ENCODE data around the gene WDFY3.

The WDFY3 gene

DNA sequence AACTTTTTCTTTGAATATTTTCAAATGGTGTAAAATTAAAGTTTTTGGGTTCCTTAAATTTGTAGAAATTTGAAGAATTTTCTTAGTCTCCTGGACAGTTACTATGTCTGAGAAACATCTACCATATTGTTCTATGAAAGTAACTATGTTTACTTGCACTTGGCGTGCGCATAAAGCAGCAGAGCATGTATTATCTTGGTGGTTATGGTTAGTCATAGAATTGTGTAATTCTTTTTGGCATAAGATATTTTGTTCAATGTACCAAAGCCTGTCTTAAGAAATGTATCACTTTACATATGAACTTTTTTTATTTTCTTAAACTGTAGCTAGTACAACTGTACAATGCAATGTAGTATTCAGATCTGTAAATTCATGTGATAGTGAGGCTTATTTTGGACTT, 334.4 kb downstream of the WDFY3 start:
- Histone ChIP-seq H3K79me1 (ENCODE audit: low read length) (no peaks in the 10 kb centered on the region), H3K56ac (ENCODE audit: low read length) (no peak overlapping the region), H3K36me3 (ENCODE audit: control insufficient read depth, insufficient read depth, low read length) (no peaks in the 10 kb centered on the region), H2BK15ac (replicated peaks; ENCODE audit: low read depth) (no peak overlapping the region), H3K27ac (ENCODE audit: low read depth, low read length) (no peak overlapping the region), H4K5ac (ENCODE audit: low read length) (no peak overlapping the region), H3K23ac (ENCODE audit: low read length) (no peak overlapping the region), H2BK5ac (ENCODE audit: low read length) (no peak overlapping the region), H2AK5ac (ENCODE audit: low read length) (no peak overlapping the region), H3K4me1 (ENCODE audit: control insufficient read depth, low read depth, low read length) (no peaks in the 10 kb centered on the region), H3K4me3 (ENCODE audit: low read length) (no peak overlapping the region), H4K8ac (ENCODE audit: low read depth, low read length) (no peak overlapping the region), H3K79me2 (ENCODE audit: control insufficient read depth, insufficient read depth, low read length) (no peaks in the 10 kb centered on the region), H3K27me3 (ENCODE audit: insufficient read depth, low read length, poor library complexity) (no peaks in the 10 kb centered on the region), H2BK120ac (ENCODE audit: low read depth, low read length) (no peak overlapping the region), H3K18ac (ENCODE audit: low read length) (no peak overlapping the region), H3K4me2 (ENCODE audit: low read length) (no peak overlapping the region), H3K9ac (ENCODE audit: low read length) (no peak overlapping the region), H3K4ac (ENCODE audit: low read depth, low read length) (no peak overlapping the region)
- DNase-seq = no peak
- no CpG with 5 or more reads among the region's 2 CpGs for WGBS (ENCODE audit: extremely low coverage, insufficient coverage, low lambda C conversion rate)

- Histone ChIP-seq H3K27ac (ENCODE audit: low read depth, low read length) (no peak overlapping the region), H3K23ac (ENCODE audit: low read length) (no peak overlapping the region), H4K5ac (ENCODE audit: low read length) (no peak overlapping the region), H3K9ac (ENCODE audit: low read length) (no peak overlapping the region), H3K79me2 (ENCODE audit: control insufficient read depth, insufficient read depth, low read length) (no peaks in the 10 kb centered on the region), H3K4me1 (ENCODE audit: control insufficient read depth, low read depth, low read length) (no peaks in the 10 kb centered on the region), H2BK120ac (ENCODE audit: low read depth, low read length) (no peak overlapping the region), H3K18ac (ENCODE audit: low read length) (no peak overlapping the region), H3K36me3 (ENCODE audit: control insufficient read depth, insufficient read depth, low read length) (no peaks in the 10 kb centered on the region), H2BK15ac (replicated peaks; ENCODE audit: low read depth) (no peak overlapping the region), H3K27me3 (ENCODE audit: insufficient read depth, low read length, poor library complexity) (no peaks in the 10 kb centered on the region), H3K79me1 (ENCODE audit: low read length) (no peaks in the 10 kb centered on the region), H3K4ac (ENCODE audit: low read depth, low read length) (no peak overlapping the region), H3K4me3 (ENCODE audit: low read length) (no peak overlapping the region), H4K8ac (ENCODE audit: low read depth, low read length) (no peak overlapping the region), H2AK5ac (ENCODE audit: low read length) (no peak overlapping the region), H2BK5ac (ENCODE audit: low read length) (no peak overlapping the region), H3K4me2 (ENCODE audit: low read length) (no peak overlapping the region), H3K56ac (ENCODE audit: low read length) (no peak overlapping the region)
- whole genome bisulfite sequencing (ENCODE audit: extremely low coverage, insufficient coverage, low lambda C conversion rate) = no CpG with 5 or more reads among the region's 3 CpGs
- DNase-seq = no peak
Measured at GRCh38 chr4:84631573-84631972, 334.9 kb downstream of the WDFY3 start.

DNA sequence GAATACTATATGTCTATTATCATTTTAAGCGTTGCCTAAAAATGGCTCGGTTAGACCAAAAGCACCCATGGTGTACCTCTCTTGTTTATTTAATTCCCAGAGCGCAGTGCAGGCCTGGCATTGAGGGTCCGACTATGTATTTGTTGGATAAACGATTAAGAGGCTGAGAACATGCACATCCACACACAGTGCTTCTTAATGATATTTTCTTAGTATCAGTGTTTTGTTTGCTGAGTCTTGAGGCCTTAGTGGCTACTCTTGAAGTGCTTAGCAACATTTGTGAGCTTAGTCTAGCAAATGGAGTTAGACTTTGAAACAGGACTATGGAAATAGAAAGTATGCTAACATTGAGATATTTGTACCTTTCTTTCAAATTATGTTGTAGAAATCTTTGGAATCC, 339.8 kb downstream of the WDFY3 start:
- no peak overlapping the region for H2BK15ac ChIP-seq (replicated peaks; ENCODE audit: low read depth)
- H3K18ac ChIP-seq (ENCODE audit: low read length) = no peak overlapping the region
- H3K79me1 ChIP-seq (ENCODE audit: low read length) = no peaks in the 10 kb centered on the region
- no peak overlapping the region for H3K23ac ChIP-seq (ENCODE audit: low read length)
- H3K4me1 ChIP-seq (ENCODE audit: control insufficient read depth, low read depth, low read length) = no peaks in the 10 kb centered on the region
- no peaks in the 10 kb centered on the region for H3K36me3 ChIP-seq (ENCODE audit: control insufficient read depth, insufficient read depth, low read length)
- no peak overlapping the region for H3K27ac ChIP-seq (ENCODE audit: low read depth, low read length)
- no peak overlapping the region for H4K5ac ChIP-seq (ENCODE audit: low read length)
- no peak overlapping the region for H2BK120ac ChIP-seq (ENCODE audit: low read depth, low read length)
- no peak overlapping the region for H3K4ac ChIP-seq (ENCODE audit: low read depth, low read length)
- no peak overlapping the region for H4K8ac ChIP-seq (ENCODE audit: low read depth, low read length)
- H3K56ac ChIP-seq (ENCODE audit: low read length) = no peak overlapping the region
- no peaks in the 10 kb centered on the region for H3K27me3 ChIP-seq (ENCODE audit: insufficient read depth, low read length, poor library complexity)
- no peak for DNase-seq
- no peak overlapping the region for H2AK5ac ChIP-seq (ENCODE audit: low read length)
- no peaks in the 10 kb centered on the region for H3K79me2 ChIP-seq (ENCODE audit: control insufficient read depth, insufficient read depth, low read length)
- H3K9ac ChIP-seq (ENCODE audit: low read length) = no peak overlapping the region
- no peak overlapping the region for H3K4me2 ChIP-seq (ENCODE audit: low read length)
- no CpG with 5 or more reads among the region's 5 CpGs for WGBS (ENCODE audit: extremely low coverage, insufficient coverage, low lambda C conversion rate)
- no peak overlapping the region for H3K4me3 ChIP-seq (ENCODE audit: low read length)
- H2BK5ac ChIP-seq (ENCODE audit: low read length) = no peak overlapping the region

- WGBS (ENCODE audit: extremely low coverage, insufficient coverage, low lambda C conversion rate) = no CpG with 5 or more reads among the region's 11 CpGs
- Histone ChIP-seq H3K4me1 (ENCODE audit: control insufficient read depth, low read depth, low read length) (no peaks in the 10 kb centered on the region), H3K18ac (ENCODE audit: low read length) (no peak overlapping the region), H3K23ac (ENCODE audit: low read length) (no peak overlapping the region), H3K4ac (ENCODE audit: low read depth, low read length) (no peak overlapping the region), H2BK5ac (ENCODE audit: low read length) (no peak overlapping the region), H4K8ac (ENCODE audit: low read depth, low read length) (no peak overlapping the region), H3K4me2 (ENCODE audit: low read length) (no peak overlapping the region), H3K79me1 (ENCODE audit: low read length) (no peaks in the 10 kb centered on the region), H2BK15ac (replicated peaks; ENCODE audit: low read depth) (no peak overlapping the region), H3K27ac (ENCODE audit: low read depth, low read length) (no peak overlapping the region), H3K56ac (ENCODE audit: low read length) (no peak overlapping the region), H3K4me3 (ENCODE audit: low read length) (no peak overlapping the region), H3K27me3 (ENCODE audit: insufficient read depth, low read length, poor library complexity) (no peaks in the 10 kb centered on the region), H3K79me2 (ENCODE audit: control insufficient read depth, insufficient read depth, low read length) (no peaks in the 10 kb centered on the region), H2AK5ac (ENCODE audit: low read length) (no peak overlapping the region), H2BK120ac (ENCODE audit: low read depth, low read length) (no peak overlapping the region), H4K5ac (ENCODE audit: low read length) (no peak overlapping the region), H3K9ac (ENCODE audit: low read length) (no peak overlapping the region), H3K36me3 (ENCODE audit: control insufficient read depth, insufficient read depth, low read length) (no peaks in the 10 kb centered on the region)
- peak; percentile 5 for DNase-seq
Measured at GRCh38 chr4:84623661-84624060, 342.8 kb downstream of the WDFY3 start.

DNA sequence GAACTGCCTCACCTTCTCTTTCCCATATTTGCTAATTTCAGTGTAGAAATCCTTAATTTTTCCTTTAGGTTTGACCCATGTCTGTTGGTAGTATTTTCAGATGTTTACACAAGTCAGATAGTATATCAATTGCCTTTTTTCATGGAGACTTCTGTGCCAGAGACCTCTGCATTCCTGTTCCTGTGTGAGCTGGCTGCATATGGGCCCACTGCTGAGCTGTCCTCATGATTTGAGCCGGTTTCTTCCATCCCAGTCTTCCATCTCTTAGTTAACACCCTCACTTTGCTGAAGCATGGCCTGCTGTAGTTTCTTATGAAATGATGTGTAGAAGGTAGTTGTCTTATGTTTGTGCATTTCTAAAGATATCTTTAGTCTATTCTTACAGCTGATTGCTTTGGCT, 343.5 kb downstream of the WDFY3 start:
- Histone ChIP-seq H3K4me2 (ENCODE audit: low read length) (no peak overlapping the region), H3K4ac (ENCODE audit: low read depth, low read length) (no peak overlapping the region), H3K27ac (ENCODE audit: low read depth, low read length) (no peak overlapping the region), H2AK5ac (ENCODE audit: low read length) (no peak overlapping the region), H3K4me1 (ENCODE audit: control insufficient read depth, low read depth, low read length) (no peaks in the 10 kb centered on the region), H3K4me3 (ENCODE audit: low read length) (no peak overlapping the region), H3K79me2 (ENCODE audit: control insufficient read depth, insufficient read depth, low read length) (no peaks in the 10 kb centered on the region), H4K5ac (ENCODE audit: low read length) (no peak overlapping the region), H3K23ac (ENCODE audit: low read length) (no peak overlapping the region), H2BK5ac (ENCODE audit: low read length) (no peak overlapping the region), H3K27me3 (ENCODE audit: insufficient read depth, low read length, poor library complexity) (no peaks in the 10 kb centered on the region), H3K9ac (ENCODE audit: low read length) (no peak overlapping the region), H3K56ac (ENCODE audit: low read length) (no peak overlapping the region), H2BK15ac (replicated peaks; ENCODE audit: low read depth) (no peak overlapping the region), H3K18ac (ENCODE audit: low read length) (no peak overlapping the region), H3K36me3 (ENCODE audit: control insufficient read depth, insufficient read depth, low read length) (no peaks in the 10 kb centered on the region), H2BK120ac (ENCODE audit: low read depth, low read length) (no peak overlapping the region), H4K8ac (ENCODE audit: low read depth, low read length) (no peak overlapping the region), H3K79me1 (ENCODE audit: low read length) (no peaks in the 10 kb centered on the region)
- DNase-seq = no peak
- WGBS (ENCODE audit: extremely low coverage, insufficient coverage, low lambda C conversion rate) = no CpG with 5 or more reads among the region's 1 CpG
